ENCODE data around the gene RGS6. TPM values are rescaled to one million over a fixed set of nuclear protein-coding genes. Genes with fewer than 3 reads are reported as not detected.

The RGS6 gene
- polyA plus RNA-seq, 12 donors: 4.9 to 11.4 (median 6.0) TPM; not detected in 1

DNA sequence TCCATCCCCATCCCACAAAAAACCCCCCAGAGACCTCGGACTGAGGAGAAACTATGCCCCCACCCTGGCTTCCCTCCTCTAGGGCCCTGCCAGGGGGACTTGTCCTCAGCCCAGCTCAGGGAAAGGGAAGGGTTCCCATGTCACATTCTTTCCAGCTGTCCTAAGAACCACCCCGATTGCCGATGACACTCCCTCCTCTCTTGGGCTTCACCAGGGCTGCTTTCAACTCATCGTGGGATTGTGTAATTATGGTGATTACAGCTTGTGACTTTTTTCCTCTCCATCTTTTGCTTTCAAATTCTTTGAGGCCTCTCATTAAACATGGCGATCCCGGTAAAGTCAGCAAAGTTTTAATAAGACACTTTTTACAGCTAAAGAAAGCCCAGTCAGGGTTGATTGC is 617.6 kb downstream of the RGS6 start:
- no peak for DNase-seq

DNA sequence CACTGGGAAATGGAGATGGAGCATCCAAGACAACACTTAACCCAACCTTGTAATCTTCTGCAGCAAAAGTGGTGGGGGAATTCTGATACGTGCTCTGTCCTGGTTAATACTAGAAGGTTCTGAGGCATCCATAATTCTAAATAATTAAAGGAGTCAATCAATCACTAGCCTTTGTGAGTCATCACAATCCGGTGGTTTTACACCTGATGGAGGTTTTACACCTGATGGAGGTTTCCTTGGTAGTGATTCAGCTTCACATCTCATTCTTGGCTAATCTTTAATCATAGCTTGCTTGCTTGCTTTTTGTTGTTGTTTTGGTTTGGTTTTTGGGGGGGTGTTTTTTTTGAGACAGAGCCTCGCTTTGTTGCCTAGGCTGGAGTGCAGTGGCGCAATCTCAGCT is 618.3 kb downstream of the RGS6 start:
- DNase-seq: no peak

DNA sequence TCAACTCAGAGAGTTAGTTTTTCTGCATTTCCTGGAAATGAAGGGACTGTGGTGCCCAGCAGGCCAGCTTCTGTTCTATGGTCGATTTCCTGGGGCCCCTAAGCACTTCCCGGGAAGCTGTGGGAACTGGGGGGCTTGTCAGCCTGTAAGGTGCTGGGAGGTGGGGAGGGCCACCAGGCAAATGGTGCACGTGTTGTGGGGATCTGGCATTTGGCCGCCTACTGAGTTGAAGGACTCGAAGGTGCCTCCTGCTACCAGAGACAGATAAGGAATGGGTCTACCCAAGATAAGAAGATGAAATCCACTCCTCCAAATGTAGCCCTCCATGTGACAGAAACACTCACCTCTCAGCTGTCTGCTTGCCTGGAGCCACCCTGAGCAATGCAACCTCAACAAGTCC is 620.0 kb downstream of the RGS6 start:
- no peak for DNase-seq

DNA sequence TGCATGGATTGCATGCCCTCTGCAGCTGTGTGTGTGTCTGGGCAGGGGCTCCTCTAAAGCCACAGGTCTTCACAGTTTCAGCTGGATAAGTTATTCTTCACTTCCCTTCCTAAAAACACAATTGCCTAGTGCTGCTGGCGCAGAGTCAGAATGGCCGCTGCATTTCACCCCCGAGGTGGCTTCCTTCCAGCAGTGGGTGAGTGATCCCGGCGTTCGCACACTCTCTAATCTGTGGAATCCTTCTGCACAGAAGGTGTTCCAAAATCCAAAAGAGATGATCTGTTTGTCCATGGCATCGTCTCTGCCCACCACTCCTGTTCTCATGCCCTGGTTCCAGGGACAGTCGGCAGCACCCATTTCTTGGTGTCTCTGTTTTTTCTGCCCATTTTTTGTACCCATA is 620.9 kb downstream of the RGS6 start:
- no peak for DNase-seq

DNA sequence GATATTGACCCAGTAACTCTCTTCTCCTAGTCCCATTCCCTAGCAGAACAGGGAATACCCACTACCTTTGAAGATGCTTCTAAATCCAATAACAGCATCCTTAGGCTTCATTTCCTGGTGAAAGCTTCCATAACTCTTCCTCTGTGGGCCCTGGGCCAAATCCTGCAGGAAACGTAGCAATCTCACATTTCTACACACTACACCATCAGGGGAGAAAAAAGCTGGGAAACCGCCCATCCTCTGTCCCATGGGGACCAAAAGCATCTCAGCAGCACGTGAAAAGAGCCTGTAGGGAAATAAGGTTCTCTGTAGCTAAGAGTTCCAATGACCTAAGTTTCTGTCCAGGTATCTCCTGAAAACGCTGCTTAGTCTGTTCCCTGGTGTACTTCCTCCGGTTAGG is 621.4 kb downstream of the RGS6 start:
- DNase-seq: no peak

DNA sequence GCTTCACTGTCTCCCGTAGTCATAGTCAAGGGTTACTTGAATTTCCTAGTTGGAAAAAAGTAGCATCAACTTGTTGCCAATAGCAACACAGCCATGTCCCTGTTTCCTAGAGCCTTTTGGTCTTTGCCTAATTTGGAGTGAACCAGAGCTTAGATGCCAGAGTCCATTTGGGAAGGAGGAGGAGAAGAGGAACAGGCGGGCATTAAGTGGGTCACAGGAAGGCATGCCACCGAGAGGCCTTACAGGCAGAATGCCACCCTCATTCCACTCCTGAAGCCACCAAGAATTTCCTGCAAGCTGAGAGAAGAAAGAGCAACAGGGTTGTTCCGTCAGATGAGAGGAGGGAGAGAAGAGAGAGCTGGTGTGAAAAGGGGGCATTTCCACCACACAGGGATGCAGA is 622.2 kb downstream of the RGS6 start:
- DNase-seq: no peak

DNA sequence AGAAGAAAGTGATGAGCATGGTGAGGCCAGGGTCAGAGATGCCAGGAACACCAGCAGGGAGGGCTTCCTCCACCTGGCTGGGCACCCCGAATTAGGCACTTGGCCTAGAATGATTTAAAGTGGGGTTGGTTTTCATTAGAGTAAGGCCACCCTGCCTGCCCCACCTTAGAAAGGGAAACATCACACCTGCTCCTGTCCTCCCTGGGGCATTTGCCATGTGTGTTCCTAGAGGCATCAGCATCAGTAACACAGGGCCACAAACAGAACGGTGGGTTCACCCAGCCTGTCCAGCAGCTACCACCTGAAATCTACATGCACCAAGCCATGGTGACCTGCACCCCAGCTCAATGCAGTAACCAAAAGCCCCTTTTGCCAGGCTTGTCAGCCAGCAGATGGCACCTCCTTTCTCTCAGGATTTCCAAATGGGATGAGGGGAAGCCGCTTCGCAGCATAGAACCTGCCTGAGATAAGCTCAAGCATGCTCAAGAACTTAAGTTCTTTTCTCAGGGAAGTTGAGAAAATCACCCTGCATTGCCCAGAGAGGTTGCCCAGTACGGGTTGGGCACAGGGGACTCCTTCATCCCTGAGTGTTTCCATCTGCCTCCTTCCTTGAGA is 622.9 kb downstream of the RGS6 start:
- no peak for DNase-seq

DNA sequence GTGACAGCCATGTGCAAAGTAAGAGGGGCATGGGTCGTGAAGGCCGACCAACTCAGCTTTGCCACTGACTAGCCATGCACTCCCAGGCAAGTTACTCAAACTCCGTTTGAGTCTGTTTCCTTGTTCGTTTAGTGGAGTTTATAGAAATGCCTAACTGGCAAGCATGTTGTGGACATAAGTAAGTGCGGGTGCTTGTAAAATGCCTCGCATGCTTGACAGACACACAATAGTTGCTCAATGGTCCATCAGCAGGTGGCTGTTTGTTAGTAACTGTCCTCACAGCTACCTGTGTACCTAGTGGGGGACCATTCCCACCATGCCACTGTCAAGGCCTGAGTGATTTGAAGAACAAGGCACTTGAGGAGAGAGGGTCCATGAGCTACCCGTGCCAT is 623.4 kb downstream of the RGS6 start:
- no peak for DNase-seq

DNA sequence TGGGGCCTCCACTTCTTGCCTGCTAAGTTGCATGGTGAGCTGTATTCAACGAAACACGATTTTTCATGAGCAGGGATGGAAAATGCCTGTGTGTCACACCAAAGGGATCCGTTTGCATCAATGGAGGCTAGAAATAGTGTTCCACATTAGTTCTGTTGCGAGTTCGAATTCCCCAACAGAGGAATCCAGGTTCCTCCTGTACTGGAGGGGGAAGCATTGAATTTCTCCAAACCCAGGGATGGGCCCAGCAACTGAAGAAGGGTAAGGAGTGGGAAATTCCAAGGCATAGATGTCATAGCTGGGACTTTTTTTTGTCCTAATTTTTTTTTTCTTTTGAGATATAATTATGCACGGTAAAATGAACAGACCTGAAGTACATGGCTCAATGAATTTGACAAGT is 625.4 kb downstream of the RGS6 start:
- DNase-seq: no peak

DNA sequence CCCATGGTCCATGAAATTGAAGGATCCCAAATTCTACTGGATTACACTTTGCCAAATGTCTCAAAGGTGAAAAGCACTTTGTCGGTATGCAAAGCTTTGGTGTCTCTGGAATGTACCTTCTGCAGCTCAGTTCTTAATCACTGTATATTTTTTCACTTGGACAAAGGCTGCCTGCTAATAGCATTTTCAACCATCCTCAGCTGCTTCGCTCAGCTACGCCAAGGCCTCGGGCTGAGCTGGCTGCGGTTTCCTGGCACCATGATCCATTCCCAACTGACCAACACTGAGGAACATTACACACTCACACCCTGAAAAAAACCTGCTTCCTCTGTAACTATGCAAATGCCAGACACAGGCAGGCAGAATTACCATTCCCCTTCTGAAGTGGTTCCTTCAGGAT is 626.5 kb downstream of the RGS6 start:
- peak; percentile 47 for DNase-seq

DNA sequence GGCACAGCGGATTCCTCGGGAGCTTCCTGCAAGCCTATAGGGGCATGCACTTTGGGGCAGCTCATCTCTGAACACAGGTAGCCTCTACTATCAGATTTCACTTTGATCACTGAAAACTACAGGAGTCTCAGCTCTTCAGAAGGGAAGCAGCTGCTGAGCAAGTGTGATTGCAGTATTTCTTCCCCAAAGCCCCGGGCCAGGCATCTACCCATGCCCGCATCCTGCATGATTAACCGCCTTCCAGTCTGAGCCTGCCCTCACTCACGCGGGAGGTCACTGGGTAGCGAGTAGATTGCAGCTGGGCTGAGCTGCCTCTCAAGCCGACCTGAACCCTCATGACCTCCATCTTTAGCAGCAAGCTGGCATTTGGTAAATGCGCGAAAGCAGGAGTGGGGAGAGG is 627.0 kb downstream of the RGS6 start:
- DNase-seq: no peak

DNA sequence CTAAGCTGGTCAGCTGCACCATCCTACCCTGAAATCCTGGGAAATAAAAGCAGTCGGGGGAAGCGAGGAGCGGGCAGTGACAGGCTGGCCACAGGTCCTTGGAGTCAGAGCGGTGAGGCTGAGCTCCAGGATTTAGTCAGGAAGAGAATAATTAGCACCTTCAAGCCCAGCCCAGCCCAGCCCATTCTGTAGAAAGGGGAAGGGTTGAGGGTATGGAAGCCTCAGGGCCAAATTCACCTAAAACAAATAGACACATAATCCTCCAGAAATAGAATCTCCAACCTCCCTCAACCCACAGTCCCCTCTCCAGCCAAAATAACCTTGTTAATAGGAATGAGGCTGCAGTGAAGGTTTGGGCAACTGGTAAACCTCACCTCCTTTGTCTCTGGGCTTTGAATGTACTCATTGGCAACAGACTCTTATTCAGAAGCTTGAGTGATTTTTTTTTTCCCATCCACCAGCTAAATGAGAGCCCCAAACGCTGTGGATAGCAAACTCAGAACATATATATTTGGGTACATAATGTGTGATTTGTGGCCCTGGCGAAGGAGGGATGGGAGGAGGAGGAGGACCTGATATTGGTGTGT is 627.5 kb downstream of the RGS6 start:
- DNase-seq: no peak

DNA sequence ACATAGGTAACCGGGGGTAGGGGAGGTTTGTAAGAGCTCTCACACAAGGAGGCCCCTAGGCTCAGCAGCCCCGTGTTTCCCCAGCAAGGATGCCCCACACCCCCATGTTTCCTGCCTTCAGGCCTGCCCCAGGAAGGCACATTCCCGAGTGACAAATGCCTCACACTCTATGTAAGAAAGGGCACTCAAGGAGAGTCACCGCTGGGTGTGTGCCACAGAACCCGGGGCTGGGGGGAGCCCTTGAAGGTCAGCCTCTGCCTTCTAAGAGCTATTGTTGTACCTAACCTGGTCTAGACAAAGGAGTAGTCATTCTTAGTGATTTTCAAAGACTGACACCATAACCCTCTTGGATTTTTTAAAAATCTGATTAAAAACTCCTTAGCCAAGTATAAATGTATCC is 628.1 kb downstream of the RGS6 start:
- DNase-seq: no peak

DNA sequence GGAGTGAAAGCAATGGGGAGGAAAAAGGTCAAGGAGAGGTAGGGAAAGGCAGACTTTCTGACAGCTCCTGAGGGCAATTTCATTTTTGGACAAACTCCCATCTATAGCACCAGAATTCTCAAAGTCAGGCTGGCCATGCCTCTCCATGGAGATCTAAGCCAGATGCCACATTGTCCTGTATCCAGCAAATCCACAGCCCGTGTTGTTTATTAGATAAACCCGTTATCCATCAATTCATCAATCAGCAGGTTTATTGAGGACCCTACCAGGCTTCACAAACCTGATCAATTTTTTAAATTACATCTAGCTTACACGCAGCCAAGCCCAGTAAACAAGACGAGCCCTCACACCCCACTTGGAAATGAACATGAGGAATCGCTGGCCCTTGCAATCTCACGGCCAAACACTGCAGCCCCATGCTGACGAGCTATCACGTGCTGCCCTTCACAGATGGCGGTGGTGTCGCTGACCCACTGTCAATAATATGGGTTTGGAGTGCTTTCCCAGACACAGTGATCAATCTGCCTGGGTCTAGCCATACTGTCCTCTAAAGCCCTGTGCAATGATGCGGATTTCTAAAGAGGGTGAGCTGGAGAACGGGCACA is 628.8 kb downstream of the RGS6 start:
- DNase-seq: no peak

DNA sequence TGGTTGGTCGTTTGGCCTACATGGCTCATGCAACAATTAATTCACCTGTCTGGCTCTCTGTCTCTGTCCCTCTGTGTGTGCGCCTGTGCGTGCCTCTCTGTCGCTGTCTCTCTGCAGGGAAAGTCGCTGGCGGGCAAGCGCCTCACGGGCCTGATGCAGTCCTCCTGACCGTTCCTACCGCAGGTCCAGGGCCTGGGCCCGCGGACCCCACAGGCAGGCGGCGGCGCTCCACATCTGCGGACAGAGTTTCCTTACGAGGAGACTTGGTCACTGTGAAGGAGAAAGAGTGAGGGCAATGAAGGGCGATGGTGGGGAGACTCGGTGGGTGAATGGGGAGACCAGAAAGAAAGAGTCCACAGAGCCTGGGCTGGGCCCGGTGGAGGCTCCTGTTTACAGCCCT is 630.1 kb downstream of the RGS6 start:
- no peak for DNase-seq

DNA sequence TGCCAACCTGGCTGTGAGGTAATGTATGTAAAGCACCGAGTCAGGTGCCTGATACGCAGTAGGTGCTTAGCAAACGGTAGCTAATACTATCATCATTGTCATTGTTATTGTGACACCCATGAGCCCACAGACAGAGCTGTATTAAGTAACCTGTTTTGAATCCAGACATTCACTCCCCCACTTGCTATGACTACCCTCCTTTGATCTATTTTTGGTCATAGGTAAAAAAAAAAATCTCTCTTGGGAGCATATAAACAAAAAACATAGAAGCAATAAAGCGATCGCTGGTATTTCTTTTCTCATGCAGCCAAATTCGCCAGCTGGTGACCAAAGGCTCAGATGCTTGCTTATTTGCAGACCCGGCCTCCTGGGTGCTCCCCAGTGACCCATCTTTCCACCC is 631.4 kb downstream of the RGS6 start:
- DNase-seq: no peak

DNA sequence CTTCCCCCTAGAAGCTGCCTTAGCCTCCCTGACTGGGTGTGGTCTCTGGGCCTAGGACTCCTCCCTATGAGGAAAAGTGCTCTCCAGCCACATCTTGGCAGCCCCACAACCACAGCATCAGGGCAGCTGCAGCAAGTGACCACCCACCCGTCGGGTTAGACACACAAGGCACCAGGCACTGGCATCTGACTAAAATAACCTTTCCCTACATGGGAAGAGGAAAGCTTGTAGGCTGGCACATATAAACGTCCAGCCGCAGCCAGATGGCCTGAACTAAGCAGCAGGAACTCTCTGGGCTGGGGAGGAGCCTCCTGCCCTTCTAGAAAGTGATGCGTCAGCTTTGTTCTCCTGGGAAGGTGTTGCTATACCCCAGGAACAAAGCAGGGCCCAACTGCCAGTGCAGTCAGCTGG is 632.9 kb downstream of the RGS6 start:
- DNase-seq: no peak

DNA sequence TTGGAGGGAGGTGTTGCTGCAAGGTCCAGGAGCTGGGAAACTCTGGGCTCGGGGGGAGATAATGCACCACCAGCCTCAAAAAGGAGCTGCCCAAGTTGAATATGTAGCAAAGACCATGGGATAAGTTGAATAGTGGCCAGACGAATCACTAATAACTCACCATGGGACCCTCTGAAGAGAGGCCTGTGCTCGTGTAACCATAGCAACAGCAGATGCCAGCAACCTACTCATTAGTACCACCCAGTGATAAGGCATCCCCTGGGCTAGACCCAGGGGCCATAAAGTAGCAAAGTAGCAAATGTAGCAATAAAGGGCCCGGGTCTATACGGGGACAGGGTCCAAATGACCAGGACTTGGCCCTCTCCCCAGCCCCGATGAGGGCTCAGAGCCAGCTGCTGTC is 633.7 kb downstream of the RGS6 start:
- DNase-seq: no peak

DNA sequence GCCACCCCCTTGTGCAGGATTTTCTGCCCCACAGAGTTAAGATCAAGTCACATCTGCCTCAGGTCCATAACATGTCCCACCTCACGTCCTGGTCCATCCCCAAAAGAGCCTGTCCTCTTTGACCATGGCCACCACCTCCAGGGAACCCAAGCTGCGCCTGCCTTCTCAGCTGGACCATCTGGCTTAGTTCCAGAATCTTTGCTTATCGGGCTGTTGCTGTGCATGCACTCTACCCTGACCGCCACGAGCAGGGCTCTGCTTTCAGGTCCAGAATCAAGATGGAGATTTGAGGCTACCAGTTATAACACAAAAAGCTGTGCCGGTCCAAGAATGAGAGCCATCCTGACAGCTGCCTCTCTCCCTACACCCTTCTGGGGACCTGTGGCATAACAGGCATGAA is 635.0 kb downstream of the RGS6 start:
- no peak for DNase-seq

DNA sequence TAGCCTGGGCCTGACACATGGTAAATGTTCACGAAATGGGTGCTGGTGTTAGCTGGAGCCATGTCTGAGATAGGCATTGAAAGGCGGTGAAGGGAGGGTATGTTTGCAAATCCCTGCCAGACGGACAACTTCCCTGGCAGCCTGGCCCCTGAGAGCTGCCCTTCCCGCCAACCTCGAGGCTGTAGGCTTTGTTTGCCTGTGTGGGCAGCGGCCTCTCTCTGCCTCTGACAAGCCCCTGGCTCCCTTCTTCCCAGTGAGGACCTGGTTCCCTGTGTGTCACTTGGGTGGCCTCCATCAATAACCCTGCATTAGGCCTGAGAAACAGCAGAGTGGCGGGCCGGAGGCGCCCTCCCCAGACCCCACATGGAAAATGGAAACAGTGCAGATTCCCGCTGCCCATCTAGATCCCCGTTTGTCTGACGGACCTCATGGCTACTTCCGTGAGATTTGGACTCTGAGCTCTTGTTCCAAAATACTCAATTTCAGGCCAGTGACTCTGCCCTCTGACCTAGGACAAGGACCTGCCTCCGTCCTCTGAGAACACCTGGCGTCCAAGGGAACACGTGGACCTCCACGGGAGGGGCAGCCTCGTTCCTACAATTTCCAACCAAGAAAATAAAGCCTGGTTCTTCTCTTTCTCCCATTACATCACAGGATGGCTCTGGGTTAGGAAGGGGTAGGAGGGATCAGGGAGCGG is 636.2 kb downstream of the RGS6 start:
- no peak for DNase-seq

DNA sequence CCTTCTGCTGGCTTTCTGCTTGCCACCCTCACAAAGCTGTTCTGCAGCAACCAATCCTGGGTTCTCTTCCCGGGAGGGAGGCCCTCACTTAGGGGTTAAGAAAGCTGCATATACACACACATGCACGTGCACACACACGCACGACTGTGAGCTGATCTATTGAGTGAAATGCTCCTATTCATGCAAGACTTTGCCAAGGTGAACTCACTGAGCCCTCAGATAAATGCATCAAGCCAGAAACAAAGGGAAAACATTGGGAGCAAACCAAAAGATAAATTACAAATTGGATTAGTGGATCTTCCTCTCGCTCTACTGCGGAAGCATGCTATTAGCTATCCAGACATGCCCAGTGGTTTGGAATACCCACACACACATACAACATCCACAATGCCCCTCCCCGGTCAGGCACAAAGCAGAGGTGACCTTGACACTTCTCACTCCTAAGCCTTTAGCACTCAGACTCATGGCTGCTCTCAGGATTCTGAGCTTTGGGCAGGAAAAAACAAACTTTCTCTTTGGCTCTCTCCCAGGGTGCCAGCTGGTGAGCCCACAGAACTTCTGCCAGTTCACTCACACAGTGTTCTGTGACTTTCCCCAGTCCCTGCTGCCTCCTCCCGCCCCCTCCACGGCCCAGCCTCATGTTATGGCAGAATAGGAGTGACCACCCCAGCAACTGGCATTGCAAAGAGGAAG is 641.6 kb downstream of the RGS6 start:
- no peak for DNase-seq

DNA sequence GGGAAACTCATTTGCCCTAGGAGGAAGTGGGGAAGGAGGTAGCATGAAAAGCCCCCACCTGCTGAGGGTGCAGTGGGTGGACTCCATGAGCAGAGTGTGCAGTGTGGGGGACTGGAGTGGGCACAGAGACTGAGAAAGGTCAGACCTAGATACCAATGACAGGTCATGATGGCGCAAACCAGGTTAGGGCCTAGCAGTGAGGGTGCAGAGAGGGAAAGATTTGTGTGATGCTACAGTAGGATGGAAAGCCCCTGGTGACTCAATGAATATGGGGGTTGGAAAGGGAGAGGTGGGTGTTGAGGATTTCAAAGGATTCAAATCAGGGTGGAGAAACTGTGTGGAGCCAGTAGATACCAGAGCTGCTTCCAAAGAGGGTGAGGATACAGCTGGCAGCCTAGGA is 642.5 kb downstream of the RGS6 start:
- no peak for DNase-seq

DNA sequence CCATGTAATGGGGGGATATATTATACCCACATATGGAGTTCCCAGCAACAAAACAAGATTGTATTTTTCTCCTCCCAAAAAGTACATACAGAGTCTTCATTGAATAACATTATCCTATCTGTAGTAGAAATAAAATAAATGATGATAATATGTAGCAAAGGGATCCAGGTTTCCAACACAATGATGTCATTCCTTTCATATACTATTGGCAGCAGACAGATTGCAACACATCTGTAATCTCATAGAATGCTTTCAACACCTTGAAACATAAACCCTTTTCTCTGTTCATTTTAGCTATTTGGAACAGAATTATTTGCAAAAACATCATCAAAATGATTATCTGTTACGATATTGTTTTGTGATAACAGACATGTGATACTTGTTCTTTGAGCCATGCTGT is 644.0 kb downstream of the RGS6 start:
- no peak for DNase-seq
